Tibial nerve (tissue), 4 donors: ENCODE results near the gene CCDC60. TPM values are rescaled to one million over a fixed set of nuclear protein-coding genes. Genes with fewer than 3 reads are reported as not detected.

Experiments
- DNase-seq, 2 donors: peaks; one replicate each; pipeline ENCODE4 v3.0.0-alpha.2; 2019; ENCODE audit warnings: low spot score in 2 of 2
- H3K27ac ChIP-seq, 4 donors: fragments of 200-600 bp; sonication (generic) in 3 of 4; one replicate each; pipeline ENCODE4 v1.5.1; 2017 to 2019; ENCODE audit warnings: mild to moderate bottlenecking in 1 of 4
- H3K27me3 ChIP-seq, 2 donors: fragments of 200-600 bp; sonication (generic) in 1 of 2; one replicate each; pipeline versions ENCODE4 v1.5.1 to v1.6.0; 2017 to 2019
- H3K36me3 ChIP-seq, 3 donors: fragments of 200-600 bp; sonication (generic); one replicate each; pipeline ENCODE4 v1.5.1; 2018 to 2019
- H3K4me1 ChIP-seq, 4 donors: fragments of 200-600 bp; sonication (generic) in 3 of 4; one replicate each; pipeline ENCODE4 v1.5.1; 2017 to 2019
- H3K4me3 ChIP-seq, 4 donors: fragments of 200-600 bp; sonication (generic) in 3 of 4; one replicate each; pipeline ENCODE4 v1.5.1; 2017 to 2019; ENCODE audit warnings: mild to moderate bottlenecking in 1 of 4, moderate library complexity in 1 of 4
- H3K9me3 ChIP-seq, 4 donors: fragments of 200-600 bp; sonication (generic) in 3 of 4; one replicate each; pipeline ENCODE4 v1.5.1; 2017 to 2019
- EP300 ChIP-seq, 2 donors: sonication (generic); formaldehyde crosslinking; IDR thresholded peaks; one replicate each; pipeline ENCODE4 v1.6.1; 2017; ENCODE audit warnings: antibody characterized with exemption in 2 of 2, mild to moderate bottlenecking in 1 of 2
- POLR2A ChIP-seq, 2 donors: fragments of 450-650 bp; IDR thresholded peaks; one replicate each; pipeline ENCODE4 v1.6.1; 2017; ENCODE audit warnings: antibody characterized with exemption in 2 of 2, mild to moderate bottlenecking in 2 of 2, moderate library complexity in 2 of 2
- WGBS, 2 donors: methylation state at CpG; one replicate each; pipeline ENCODE4 v1.1.5; 2018; 5-methylcytosine and 5-hydroxymethylcytosine counted together
- total RNA-seq, 4 donors: library from RNA; depleted of rRNA; stranded (reverse); fragments of >200 nt; gene quantifications; one replicate each; pipeline ENCODE4 v1.1.0, GENCODE V29; 2016
- TF ChIP-seq, protein P1 (sequence below), 5 experiments: fragments of 200-600 bp in 3 of 5; fragments of 450-650 bp in 2 of 5; sonication (generic) in 3 of 5; IDR thresholded peaks; one replicate each; pipeline ENCODE4 v1.5.1; 2016 to 2019; ENCODE audit warnings: antibody characterized with exemption in 5 of 5, mild to moderate bottlenecking in 3 of 5, moderate library complexity in 2 of 5

The CCDC60 gene
- total RNA-seq, 4 donors from 2014 or later, result not detected

DNA sequence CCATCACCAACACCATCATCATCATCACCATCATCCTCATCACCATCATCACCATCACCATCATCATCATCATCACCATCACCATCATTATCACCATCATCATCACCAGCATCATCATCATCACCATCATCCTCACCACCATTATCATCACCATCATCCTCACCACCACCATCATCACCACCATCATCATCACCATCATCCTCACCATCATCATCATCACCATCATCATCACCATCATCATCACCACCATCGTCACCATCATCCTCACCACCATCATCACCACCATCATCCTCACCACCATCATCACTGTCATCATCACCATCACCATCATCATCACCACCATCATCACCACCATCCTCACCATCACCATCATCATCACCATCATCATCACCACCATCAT lies 146.0 kb downstream of the CCDC60 start:
- TF ChIP-seq, protein P1, sequence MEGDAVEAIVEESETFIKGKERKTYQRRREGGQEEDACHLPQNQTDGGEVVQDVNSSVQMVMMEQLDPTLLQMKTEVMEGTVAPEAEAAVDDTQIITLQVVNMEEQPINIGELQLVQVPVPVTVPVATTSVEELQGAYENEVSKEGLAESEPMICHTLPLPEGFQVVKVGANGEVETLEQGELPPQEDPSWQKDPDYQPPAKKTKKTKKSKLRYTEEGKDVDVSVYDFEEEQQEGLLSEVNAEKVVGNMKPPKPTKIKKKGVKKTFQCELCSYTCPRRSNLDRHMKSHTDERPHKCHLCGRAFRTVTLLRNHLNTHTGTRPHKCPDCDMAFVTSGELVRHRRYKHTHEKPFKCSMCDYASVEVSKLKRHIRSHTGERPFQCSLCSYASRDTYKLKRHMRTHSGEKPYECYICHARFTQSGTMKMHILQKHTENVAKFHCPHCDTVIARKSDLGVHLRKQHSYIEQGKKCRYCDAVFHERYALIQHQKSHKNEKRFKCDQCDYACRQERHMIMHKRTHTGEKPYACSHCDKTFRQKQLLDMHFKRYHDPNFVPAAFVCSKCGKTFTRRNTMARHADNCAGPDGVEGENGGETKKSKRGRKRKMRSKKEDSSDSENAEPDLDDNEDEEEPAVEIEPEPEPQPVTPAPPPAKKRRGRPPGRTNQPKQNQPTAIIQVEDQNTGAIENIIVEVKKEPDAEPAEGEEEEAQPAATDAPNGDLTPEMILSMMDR (IDR thresholded peaks at IDR 0.05), result no peak
- TF ChIP-seq EP300 (IDR thresholded peaks at IDR 0.05) (no peak), POLR2A (IDR thresholded peaks at IDR 0.05) (no peak)
- no peak overlapping the region for H3K27ac ChIP-seq
- no peaks in the 10 kb centered on the region for H3K36me3 ChIP-seq
- no peak for DNase-seq
- WGBS, 2 donors, result 92 to 97% methylated on average over 1 of the region's 1 CpG
- H3K27me3 ChIP-seq, result no peaks in the 10 kb centered on the region
- peaks cover 0 to 25% (median 0%) of the 10 kb centered on the region in 4 donors for H3K9me3 ChIP-seq
- H3K4me1 ChIP-seq, result no peaks in the 10 kb centered on the region
- no peak overlapping the region for H3K4me3 ChIP-seq

DNA sequence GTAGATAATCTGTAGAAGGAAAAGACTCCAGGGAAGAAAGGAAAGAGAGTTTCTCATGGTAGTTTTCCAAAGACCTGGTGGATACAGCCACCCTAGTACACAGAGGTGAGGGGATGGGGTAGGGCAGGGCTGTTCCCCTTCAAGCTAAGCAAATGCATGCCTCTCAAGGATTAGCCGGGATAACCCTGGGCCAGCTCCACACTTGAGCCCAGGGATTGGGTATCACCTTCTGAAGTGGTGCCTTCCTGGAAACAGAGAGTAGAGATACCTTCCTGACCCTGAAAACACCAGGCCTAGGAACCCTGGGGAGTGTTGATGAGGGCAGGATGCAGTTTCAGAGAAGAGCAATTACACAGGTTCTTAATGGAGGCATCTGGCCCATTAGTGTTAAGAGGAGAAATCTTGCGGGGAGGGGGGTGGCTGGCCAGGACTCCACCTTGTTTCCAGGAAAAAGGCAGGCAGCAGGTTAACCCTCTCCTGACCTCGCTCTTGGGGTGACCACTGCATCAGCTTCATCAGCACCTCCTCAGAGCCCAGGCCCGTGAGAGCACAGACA lies 152.1 kb downstream of the CCDC60 start:
- DNase-seq, result no peak
- WGBS, 2 donors, result 15 to 21% methylated on average over 4 of the region's 4 CpGs
- TF ChIP-seq, protein P1 (IDR thresholded peaks at IDR 0.05), result no peak
- TF ChIP-seq EP300 (IDR thresholded peaks at IDR 0.05), result no peak
- no peak for TF ChIP-seq POLR2A (IDR thresholded peaks at IDR 0.05)
- no peak overlapping the region for H3K4me3 ChIP-seq
- no peaks in the 10 kb centered on the region for H3K36me3 ChIP-seq
- H3K27ac ChIP-seq, result no peak overlapping the region
- no peaks in the 10 kb centered on the region for H3K4me1 ChIP-seq
- no peaks in the 10 kb centered on the region for H3K27me3 ChIP-seq
- H3K9me3 ChIP-seq, result peaks cover 0 to 23% (median 0%) of the 10 kb centered on the region in 4 donors

DNA sequence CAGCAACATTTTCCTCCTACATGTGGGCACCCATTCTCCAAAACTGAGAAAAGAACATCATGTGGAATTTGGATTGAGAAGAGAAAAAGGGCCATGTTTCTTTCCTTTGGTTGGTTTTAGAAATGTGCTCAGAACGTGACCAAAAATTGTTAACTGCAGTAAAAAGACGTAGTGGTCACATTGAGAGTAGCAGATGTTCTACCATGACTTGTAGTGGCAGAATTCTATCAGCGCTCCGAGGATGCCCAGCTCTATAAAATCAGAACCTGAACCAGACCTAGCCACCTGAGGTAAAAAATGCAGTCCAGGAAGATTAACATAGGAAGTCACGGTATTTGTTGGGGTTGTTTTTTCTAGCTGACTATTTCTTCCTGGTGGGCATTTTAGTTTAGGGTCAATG lies 157.3 kb downstream of the CCDC60 start:
- no peak overlapping the region for H3K4me3 ChIP-seq
- TF ChIP-seq, protein P1 (IDR thresholded peaks at IDR 0.05), result no peak
- TF ChIP-seq POLR2A (IDR thresholded peaks at IDR 0.05) (no peak), EP300 (IDR thresholded peaks at IDR 0.05) (no peak)
- no peak overlapping the region for H3K27ac ChIP-seq
- no peaks in the 10 kb centered on the region for H3K27me3 ChIP-seq
- no peaks in the 10 kb centered on the region for H3K4me1 ChIP-seq
- 80 to 82% methylated on average over 5 of the region's 5 CpGs for WGBS, 2 donors
- no peaks in the 10 kb centered on the region for H3K36me3 ChIP-seq
- peaks cover 0 to 14% (median 0%) of the 10 kb centered on the region in 4 donors for H3K9me3 ChIP-seq
- DNase-seq, result no peak

DNA sequence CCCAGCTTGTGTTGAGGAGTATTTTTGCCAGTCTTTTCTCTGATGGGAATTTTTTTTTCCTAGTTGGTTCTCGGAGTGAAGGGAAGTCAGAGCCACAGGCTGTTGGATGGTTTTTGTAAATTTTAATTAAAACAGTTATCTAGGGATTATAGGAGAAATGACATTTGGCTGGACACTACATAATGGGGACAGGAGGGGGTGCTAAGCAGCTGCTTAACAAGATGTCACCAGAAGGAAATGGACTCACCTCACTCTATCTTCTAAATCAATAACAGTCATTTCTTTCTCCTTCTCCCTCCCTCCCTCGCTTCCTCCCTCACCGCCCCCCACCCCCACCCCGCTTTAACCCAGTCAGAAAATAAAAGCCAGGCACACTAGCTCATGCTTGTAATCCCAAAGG lies 165.7 kb downstream of the CCDC60 start:
- H3K9me3 ChIP-seq, result no peaks in the 10 kb centered on the region
- H3K36me3 ChIP-seq, result no peaks in the 10 kb centered on the region
- no peaks in the 10 kb centered on the region for H3K27me3 ChIP-seq
- TF ChIP-seq, protein P1 (IDR thresholded peaks at IDR 0.05), result no peak
- TF ChIP-seq EP300 (IDR thresholded peaks at IDR 0.05), result no peak
- no peak for TF ChIP-seq POLR2A (IDR thresholded peaks at IDR 0.05)
- H3K4me3 ChIP-seq, result no peak overlapping the region
- no peaks in the 10 kb centered on the region for H3K4me1 ChIP-seq
- no peak overlapping the region for H3K27ac ChIP-seq
- WGBS, 2 donors, result 61 to 69% methylated on average over 4 of the region's 4 CpGs
- no peak for DNase-seq

DNA sequence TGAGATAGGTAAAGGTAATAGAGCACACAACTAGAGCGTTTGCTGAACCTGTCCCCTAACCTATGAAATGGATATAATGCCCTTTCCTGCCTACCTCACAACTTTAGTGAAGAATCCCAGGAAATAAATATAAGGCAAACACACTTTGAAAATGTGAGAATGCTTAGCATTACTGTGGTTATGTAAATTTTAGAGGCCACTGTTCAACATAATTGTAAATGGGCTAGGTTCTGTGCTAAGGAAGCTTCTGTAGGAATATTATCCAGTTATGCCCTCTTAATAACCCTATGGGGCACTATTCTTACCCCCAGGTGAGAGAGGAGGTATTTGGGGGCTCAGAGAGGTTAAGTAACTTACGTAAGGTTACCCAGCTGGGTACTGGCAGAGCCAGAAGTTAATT lies 166.5 kb downstream of the CCDC60 start:
- Histone ChIP-seq H3K36me3 (no peaks in the 10 kb centered on the region), H3K4me1 (no peaks in the 10 kb centered on the region), H3K9me3 (no peaks in the 10 kb centered on the region), H3K4me3 (no peak overlapping the region), H3K27ac (no peak overlapping the region), H3K27me3 (no peaks in the 10 kb centered on the region)
- no peak for DNase-seq
- 81 to 90% methylated on average over 2 of the region's 2 CpGs for WGBS, 2 donors
- TF ChIP-seq, protein P1 (IDR thresholded peaks at IDR 0.05), result no peak
- no peak for TF ChIP-seq POLR2A (IDR thresholded peaks at IDR 0.05)
- TF ChIP-seq EP300 (IDR thresholded peaks at IDR 0.05), result no peak
